Erythroblast (primary cell): ENCODE results near the gene TP53BP2.

Experiments used
- GATA1 ChIP-seq: IDR thresholded peaks from 2 replicates; pipeline ENCODE4 v1.6.1; 2011; ENCODE audit warnings: low read depth, mild to moderate bottlenecking, control low read depth, low read length, moderate library complexity
- POLR2A ChIP-seq: IDR thresholded peaks from 2 replicates; pipeline ENCODE4 v1.6.1; 2011; ENCODE audit warnings: mild to moderate bottlenecking, low read length

GRCh38 chr1:223731133-223731770 is 114.5 kb downstream of the TP53BP2 start:
- TF ChIP-seq POLR2A (no peak), GATA1 (no peak)
